ENCODE results near the gene LRRC26. TPM values are rescaled to one million over a fixed set of nuclear protein-coding genes. Genes with fewer than 3 reads are reported as not detected.

Gene LRRC26
- total RNA-seq, 1 donor from 2014 or later = 0.26 TPM

- FAIRE-seq (no peak), DNase-seq (ENCODE audit: low read depth) (no peak)
- TF ChIP-seq, protein P1, sequence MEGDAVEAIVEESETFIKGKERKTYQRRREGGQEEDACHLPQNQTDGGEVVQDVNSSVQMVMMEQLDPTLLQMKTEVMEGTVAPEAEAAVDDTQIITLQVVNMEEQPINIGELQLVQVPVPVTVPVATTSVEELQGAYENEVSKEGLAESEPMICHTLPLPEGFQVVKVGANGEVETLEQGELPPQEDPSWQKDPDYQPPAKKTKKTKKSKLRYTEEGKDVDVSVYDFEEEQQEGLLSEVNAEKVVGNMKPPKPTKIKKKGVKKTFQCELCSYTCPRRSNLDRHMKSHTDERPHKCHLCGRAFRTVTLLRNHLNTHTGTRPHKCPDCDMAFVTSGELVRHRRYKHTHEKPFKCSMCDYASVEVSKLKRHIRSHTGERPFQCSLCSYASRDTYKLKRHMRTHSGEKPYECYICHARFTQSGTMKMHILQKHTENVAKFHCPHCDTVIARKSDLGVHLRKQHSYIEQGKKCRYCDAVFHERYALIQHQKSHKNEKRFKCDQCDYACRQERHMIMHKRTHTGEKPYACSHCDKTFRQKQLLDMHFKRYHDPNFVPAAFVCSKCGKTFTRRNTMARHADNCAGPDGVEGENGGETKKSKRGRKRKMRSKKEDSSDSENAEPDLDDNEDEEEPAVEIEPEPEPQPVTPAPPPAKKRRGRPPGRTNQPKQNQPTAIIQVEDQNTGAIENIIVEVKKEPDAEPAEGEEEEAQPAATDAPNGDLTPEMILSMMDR (IDR thresholded peaks at IDR 0.05; ENCODE audit: insufficient read depth, low read length, severe bottlenecking) = no peak
- peaks cover 18% of the 10 kb centered on the region for H3K27me3 ChIP-seq (ENCODE audit: control insufficient read depth, insufficient read depth, low read length)
- H3K4me3 ChIP-seq (ENCODE audit: low read depth, low read length) = no peak overlapping the region
- H3K36me3 ChIP-seq (ENCODE audit: control insufficient read depth, insufficient read depth, low read length) = no peaks in the 10 kb centered on the region
These were observed 9.8 kb downstream of the LRRC26 start for GRCh38 chr9:137160054-137160425.

DNA sequence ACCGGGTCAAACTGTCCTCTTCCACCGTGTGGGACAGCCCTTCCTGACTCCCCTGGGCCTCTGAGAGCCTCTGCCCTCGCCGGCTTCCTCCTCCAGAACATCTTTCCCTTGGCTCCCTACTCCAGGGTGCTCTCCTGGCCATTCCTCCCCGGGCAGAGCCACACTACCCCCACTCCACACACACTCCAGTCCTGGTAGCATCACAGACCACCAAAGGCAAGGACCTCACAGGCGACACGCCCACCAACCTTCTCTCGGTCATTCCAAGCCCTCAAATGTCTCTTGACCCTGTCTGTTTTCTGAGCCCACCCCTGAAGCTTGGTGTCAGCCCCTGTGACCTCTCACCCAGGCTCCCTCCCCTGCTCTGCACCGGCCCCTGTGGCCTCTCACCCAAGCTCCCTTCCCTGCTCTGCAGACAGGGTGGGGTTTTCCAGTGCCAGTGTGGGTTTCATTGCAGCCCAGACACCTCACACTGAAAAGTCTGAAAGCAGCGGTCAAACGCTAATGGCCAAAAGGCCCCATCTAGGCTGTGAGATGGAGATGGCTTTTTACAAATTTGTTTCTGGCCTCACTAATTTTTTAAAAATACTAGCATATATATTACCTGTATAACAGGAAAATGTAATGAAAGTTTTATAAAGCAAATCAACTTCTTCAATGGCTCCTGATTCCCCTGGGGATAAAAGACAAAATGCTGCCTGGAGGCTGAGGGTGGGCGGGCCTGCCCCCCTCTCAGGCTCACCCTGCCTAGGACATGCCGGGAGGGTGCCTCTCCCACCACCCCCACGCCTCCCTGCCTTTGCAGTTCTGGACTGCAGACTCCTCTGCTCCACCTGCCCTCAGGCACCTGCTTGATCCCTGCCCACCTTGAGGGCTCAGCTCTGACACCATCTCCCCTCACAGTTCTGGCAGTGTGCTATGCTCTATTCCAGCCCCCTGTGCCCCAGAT lies 10.5 kb downstream of the LRRC26 start:
- TF ChIP-seq, protein P1 (IDR thresholded peaks at IDR 0.05; ENCODE audit: insufficient read depth, low read length, severe bottlenecking) = no peak
- Histone ChIP-seq H3K27me3 (ENCODE audit: control insufficient read depth, insufficient read depth, low read length) (peaks cover 13% of the 10 kb centered on the region), H3K4me3 (ENCODE audit: low read depth, low read length) (no peak overlapping the region), H3K36me3 (ENCODE audit: control insufficient read depth, insufficient read depth, low read length) (no peaks in the 10 kb centered on the region)
- DNase-seq (ENCODE audit: low read depth) = no peak
- FAIRE-seq = no peak

DNA sequence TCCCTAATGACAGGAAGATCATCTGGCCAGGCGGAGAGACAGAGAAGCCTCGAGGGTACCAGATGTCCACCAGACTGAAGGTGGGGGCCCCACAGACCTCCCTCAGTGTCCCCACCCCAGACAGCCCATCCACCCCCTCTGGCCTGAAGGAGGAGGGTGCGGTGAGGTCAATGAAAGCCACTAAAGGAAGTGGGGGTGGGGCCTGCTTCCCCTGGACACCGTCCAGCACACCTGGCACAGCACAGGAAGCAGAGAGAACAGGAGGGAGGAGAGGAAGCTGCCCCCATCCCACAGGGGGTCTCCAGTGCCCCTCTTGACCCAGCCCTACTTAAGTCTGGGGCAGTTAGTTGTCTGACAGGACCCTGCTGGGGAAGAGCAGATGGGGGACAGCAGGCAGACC lies 11.2 kb downstream of the LRRC26 start:
- H3K27me3 ChIP-seq (ENCODE audit: control insufficient read depth, insufficient read depth, low read length) = peaks cover 13% of the 10 kb centered on the region
- no peak for FAIRE-seq

GRCh38 chr9:137157618-137158415 lies 12.0 kb downstream of the LRRC26 start:
- peaks cover 13% of the 10 kb centered on the region for H3K27me3 ChIP-seq (ENCODE audit: control insufficient read depth, insufficient read depth, low read length)
- TF ChIP-seq, protein P1 (IDR thresholded peaks at IDR 0.05; ENCODE audit: insufficient read depth, low read length, severe bottlenecking) = no peak
- DNase-seq (ENCODE audit: low read depth) = no peak
- no peak for FAIRE-seq
- no peak overlapping the region for H3K4me3 ChIP-seq (ENCODE audit: low read depth, low read length)
- no peaks in the 10 kb centered on the region for H3K36me3 ChIP-seq (ENCODE audit: control insufficient read depth, insufficient read depth, low read length)

More for the DNA sequence above, 11.2 kb downstream of the LRRC26 start:
- no peak for DNase-seq (ENCODE audit: low read depth)
- Histone ChIP-seq H3K4me3 (ENCODE audit: low read depth, low read length) (no peak overlapping the region), H3K36me3 (ENCODE audit: control insufficient read depth, insufficient read depth, low read length) (no peaks in the 10 kb centered on the region)
- TF ChIP-seq, protein P1 (IDR thresholded peaks at IDR 0.05; ENCODE audit: insufficient read depth, low read length, severe bottlenecking) = no peak

DNA sequence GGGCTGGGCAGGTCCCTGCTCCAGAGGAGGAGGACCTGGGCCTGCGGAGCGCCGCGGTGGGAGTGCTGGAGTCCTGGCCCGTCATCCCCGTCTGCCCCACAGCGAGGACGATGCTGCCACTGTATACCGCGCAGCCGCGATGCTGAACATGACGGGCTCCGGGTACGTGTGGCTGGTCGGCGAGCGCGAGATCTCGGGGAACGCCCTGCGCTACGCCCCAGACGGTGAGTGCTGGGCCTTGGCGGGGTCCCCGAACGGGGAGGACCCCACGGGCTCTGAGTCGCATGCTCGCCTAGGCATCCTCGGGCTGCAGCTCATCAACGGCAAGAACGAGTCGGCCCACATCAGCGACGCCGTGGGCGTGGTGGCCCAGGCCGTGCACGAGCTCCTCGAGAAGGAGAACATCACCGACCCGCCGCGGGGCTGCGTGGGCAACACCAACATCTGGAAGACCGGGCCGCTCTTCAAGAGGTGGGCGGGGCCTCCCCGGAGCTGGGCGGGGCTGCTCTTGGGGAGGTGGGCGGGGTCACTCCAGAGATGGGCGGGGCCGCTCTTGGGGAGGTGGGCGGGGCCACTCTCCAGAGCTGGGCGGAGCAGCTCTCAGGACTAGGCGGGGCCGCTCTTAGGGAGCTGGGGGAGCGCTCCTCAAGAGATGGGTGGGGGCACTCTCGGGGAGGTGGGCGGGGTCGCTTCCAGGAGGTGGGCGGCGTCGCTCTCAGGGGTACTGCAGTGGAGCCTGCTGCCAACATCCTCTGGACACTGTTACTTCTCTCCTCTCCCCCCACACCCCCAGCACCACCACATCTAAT lies 13.1 kb downstream of the LRRC26 start:
- DNase-seq (ENCODE audit: low read depth) = no peak
- H3K4me3 ChIP-seq (ENCODE audit: low read depth, low read length) = peak overlapping the region; percentile 11
- TF ChIP-seq, protein P1 (IDR thresholded peaks at IDR 0.05; ENCODE audit: insufficient read depth, low read length, severe bottlenecking) = no peak
- no peak for FAIRE-seq
- peaks cover 13% of the 10 kb centered on the region for H3K27me3 ChIP-seq (ENCODE audit: control insufficient read depth, insufficient read depth, low read length)
- H3K36me3 ChIP-seq (ENCODE audit: control insufficient read depth, insufficient read depth, low read length) = no peaks in the 10 kb centered on the region
